ENCODE measurements around the gene CORO2A. TPM values are rescaled to one million over a fixed set of nuclear protein-coding genes. Genes with fewer than 3 reads are reported as not detected.
"Not testable (repeated sequence)": the region's sequence is repeated elsewhere in the genome, so short reads cannot be mapped to it uniquely, and the experiment has no call there.

CORO2A gene
- total RNA-seq, 1 donor from 2014 or later = 5.5 TPM

DNA sequence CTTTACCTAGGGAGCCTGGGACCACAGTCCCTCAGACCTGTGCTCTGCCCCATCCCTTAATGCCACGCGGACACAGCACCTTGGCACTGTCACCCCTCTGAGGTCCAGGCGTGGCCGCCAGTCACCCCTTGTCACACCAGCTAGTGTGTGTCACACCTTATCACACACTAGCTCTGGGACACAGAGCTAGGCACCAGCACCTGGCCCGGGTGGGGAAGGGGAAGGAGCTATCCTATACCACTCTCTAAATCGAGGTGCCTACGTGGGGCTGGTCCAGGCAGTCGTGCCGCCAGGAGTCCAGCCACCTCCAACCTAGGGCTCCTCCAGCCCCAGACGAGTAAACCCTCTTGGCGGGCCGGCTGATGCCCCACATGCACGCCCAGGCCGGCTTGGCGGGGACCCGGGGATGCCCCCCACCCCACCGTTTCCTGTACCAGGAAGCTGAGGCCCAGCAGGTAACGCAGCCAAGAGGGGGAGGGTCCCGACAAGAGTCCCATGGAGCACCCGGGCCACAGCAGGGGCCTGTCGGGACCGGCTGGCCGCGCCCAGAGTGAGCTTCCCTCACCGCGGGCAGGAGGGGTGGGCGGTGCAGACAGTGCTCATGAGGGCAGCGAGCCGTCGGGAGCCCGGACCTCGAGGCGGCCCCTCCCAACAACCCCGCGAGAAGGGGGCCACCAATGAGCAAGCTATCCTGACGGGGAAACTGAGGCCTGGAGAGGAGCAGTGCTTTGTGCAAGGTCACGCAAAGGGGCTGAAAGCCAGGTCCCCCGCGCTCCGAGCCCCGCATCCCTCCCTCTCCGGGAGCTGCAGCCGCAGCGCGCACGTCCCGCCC lies 550 bp downstream of the CORO2A start:
- no peak for DNase-seq (ENCODE audit: low read depth)

DNA sequence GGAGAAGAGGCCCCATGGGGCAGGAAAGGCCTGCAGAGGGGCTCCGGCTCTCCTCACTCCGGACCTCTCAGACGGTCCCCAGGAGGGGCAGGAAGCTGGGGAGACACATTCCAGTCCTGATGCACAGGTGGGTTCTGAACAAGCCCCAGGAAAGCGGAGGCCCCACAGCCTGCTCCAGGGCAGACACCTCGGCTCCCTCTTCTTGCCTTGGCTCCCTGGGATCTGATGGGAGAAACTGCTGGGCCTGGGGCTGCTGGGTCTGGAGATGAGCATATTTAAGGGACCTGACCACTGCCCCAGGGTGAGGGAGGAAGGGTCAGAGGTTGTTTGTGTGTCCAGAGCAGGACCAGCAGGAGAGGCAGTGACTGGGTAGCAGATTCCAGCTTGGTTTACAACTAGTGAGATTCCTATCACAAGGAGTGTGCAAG lies 1.2 kb downstream of the CORO2A start:
- DNase-seq (ENCODE audit: low read depth) = no peak

DNA sequence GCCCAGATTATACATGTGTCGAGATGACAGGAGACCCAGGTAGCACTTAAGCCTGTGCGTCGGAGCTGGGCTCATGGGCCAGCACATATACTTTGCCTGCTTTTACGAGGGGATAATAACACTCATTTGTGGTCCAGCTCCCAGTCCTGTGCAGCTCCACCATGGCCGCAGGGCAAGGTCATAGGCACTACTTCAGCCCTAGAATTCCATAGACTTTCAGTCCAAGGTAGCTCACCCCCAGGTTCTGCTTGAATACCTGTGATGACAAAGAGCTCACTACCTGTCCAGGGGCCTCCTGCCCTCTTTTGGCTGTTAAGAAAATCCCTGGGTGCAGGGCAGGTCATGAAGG lies 1.7 kb downstream of the CORO2A start:
- DNase-seq (ENCODE audit: low read depth) = no peak

DNA sequence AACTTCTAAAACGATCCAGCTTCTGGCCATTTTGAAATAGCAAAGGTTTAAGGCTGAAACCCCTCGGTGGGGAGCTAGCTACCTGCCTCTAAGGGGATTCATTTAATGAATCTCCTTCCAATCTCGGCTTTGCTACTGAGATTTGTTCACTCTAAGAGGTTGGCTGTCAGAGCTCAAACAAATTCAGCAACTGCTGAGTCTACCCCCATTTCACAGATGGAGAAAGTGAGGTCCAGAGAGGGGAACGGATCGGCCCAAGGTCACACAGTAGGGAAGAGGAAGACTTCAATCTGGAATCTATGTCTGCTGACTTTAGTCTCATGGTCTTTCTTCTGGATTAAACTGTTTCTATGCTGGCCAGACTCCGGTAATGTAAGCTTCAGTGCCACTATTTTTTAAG lies 3.0 kb downstream of the CORO2A start:
- no peak for DNase-seq (ENCODE audit: low read depth)

DNA sequence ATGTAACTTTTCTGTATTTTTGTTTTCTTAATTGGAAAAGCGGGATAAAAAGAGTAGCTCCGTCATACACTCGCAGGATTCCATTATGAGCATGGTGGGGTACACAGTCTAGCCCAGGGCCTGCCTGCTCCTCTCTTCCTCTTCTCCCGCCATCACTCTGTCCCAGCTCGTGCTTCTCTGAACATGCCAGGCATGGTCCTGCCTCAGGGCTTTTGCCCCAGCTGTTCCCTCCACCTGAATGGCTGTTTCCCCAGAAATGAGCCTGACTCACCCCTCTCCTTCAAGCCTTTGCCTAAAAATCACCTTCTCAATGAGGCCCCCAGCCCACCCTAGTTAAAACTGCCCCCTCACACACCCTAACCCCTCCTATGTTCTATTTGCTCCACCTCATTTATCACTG lies 4.5 kb downstream of the CORO2A start:
- DNase-seq (ENCODE audit: low read depth) = no peak

DNA sequence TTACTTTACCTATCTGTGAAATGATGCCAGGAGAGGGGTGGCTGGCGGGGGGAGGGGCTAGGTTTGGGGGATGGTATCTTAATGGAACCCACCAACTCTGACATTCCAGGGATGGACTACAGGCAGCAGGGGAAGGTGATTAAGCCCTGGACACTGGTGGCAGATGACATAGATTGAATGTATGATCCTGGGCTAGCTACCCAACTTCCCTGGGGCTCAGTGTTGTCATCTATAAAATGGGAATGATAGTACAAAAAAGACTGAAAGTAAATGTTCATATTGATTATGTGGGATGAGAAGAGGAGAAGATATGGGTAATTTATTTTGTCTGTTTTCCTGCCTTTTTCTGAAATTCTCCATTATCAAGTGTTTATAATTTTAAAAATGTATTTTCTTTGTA lies 6.2 kb downstream of the CORO2A start:
- no peak for DNase-seq (ENCODE audit: low read depth)

DNA sequence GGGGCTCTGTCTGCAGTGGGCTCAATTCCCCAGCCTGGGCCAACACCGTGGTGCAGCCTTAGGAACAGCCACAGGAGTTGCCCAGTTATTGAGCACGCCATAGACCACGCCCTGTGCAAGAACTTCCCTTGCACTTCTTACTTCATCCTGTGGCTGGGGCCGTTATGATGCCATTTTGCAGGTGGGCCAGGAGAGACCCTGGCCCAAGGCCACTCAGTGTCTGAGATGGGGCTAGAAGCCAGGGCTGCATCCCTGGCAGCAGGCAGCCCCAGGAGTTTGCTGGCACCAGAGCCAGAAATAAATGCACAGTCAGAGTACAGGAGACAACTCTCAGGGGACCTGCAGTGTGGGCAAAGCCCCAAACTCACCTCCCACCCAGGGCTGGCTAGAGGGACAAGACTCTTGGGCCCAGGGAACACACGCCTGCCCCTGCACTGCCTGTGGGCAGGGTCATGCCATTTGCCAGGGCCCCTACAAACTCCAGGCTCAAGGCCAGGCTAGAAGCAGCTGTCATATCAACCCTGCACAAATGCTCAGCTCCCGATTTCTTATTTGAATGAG lies 6.7 kb downstream of the CORO2A start:
- DNase-seq (ENCODE audit: low read depth) = no peak

DNA sequence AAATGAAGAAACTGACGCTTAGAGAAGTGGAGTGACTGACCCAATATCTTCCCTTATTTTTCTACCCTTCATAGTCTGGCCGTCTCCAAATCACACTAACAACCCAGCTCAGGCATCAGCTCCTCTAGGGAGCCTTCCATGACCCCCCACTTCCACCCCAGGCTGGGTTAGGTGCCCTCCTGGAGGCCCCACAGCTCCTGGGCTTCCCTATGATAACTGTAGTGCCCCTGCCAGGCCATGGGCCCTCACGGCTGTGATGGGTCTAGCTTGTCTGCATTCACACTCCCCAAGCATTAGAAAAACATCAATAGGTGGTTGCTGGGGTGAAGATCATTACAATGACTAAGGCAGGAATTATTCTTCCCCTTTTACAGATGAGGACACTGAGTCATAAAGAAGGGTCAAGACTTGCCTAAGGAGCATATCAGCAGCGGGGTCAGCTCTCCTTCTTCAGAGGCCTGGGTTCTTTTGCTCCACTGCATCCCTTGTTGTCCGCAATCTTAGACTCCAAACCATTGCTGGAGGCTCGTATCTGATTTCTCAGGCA lies 7.3 kb downstream of the CORO2A start:
- no peak for DNase-seq (ENCODE audit: low read depth)

DNA sequence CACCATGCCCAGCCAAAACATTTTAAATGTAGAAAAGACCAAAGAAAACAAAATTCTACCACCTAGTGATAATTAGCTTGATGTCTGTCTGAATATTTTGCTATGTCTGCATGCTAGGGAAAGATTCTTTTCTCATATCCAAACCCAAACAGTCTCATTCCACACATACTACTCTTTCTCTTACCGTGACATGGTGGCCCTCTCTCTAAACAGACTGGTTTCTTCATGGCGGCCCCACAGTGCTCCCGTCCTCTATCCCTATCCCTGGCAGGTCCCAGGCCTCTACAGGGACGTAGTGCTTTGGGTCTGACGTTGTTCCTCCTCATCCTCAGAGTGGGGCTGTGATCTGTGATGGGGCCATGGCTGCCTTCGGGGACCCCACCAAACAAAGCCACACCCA lies 8.1 kb downstream of the CORO2A start:
- DNase-seq (ENCODE audit: low read depth) = no peak

DNA sequence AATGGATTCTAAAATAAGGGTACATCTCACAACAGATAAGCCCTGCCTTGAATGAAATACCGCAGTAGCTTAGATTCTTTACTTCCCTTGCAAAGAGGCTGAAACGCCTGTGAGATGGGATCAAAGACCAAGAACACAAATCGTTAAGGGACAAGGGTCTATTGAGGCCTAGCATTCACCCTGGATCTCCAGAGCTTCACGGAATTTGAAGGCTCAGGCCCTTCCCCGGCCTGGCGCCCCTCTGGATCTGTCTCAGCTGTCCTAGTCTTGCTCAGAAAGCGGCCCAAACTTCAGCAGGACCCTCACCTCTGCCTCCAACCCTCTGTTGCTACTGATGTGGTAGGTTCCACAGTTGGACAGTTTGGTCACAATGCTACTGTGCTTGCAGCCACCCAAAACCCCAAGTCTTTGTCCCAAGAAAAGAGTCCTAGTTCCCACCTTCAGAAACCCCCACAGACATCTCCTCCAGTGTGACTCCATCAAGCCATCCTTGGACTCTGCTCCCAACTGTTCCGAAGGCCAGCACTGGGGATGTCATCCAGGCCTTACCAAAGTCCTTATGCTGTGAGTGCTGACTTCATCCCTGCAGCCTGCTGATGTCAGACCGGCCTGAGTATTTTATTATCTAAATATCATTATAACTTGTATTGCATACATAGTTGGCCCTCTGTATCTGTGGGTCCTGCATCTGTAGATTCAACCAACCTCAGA lies 9.4 kb downstream of the CORO2A start:
- no peak for DNase-seq (ENCODE audit: low read depth)

DNA sequence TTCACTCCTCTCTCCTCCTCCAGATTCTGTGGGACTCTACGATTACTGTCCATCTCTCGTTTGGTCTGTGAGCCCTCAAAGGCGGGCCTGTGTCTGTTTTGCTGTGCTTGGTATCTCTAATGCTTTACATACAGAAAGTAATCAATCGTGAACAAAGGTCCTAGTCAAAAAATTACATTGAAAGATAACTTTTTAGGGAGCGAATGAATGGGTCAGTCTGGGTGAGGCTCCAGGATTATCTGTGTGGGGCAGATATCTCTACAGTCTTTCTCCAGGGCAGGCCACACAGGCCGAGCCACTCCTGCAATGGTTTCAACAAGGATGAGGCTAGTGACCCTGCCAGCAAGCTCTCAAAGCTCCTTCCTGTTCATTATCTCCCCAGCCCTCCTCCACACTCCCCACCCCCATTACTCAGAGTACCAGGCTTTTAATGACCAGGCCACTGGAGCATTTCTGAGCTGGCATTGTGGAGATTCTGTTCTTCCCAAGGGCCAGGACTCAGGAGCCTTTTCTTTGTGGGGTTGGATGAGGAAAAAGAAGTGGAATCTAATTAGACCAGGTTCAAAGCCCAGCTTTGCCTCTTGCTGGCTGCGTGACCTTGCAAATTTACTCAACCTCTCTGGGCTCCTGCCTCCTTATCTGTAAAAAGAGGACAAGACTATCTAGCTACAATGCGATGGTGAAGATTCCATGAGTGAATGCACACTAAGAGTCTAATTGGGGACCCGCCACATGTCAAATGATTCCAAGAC lies 10.2 kb downstream of the CORO2A start:
- DNase-seq (ENCODE audit: low read depth) = no peak

DNA sequence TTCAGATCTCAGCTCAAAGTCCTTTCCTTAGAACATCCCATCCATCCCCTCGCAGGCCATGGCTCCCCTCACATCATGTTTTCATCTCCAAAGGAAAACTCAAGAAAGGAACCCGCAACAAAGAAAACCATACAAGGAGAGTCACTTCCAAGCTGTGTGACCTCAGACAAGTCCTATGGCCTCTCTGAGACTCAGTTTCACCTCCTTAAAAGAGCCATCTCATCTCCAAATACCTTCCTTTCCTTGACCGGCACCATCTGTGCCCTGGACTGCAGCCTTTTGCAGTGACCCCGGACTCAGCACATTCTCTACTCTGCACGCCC lies 10.7 kb downstream of the CORO2A start:
- no peak for DNase-seq (ENCODE audit: low read depth)

DNA sequence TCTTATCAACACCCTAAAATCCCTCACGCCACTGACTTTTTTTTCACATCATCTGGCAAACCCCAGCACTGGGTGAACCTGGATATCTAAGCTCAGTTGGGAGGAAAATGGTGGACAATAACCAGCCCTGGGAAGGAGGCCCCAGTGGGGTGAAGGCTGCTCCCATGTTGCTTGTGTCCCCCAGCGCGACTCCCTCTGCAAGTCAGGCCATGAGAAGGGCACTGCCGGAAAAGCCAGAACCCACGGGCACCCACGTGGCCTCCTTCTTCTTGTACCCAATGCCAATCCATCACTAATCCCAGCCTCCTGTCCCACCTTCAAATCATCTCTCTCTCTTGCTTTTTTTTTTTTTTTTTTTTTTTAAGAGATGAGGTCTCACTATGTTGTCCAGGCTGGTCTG lies 11.4 kb downstream of the CORO2A start:
- DNase-seq (ENCODE audit: low read depth) = no peak

DNA sequence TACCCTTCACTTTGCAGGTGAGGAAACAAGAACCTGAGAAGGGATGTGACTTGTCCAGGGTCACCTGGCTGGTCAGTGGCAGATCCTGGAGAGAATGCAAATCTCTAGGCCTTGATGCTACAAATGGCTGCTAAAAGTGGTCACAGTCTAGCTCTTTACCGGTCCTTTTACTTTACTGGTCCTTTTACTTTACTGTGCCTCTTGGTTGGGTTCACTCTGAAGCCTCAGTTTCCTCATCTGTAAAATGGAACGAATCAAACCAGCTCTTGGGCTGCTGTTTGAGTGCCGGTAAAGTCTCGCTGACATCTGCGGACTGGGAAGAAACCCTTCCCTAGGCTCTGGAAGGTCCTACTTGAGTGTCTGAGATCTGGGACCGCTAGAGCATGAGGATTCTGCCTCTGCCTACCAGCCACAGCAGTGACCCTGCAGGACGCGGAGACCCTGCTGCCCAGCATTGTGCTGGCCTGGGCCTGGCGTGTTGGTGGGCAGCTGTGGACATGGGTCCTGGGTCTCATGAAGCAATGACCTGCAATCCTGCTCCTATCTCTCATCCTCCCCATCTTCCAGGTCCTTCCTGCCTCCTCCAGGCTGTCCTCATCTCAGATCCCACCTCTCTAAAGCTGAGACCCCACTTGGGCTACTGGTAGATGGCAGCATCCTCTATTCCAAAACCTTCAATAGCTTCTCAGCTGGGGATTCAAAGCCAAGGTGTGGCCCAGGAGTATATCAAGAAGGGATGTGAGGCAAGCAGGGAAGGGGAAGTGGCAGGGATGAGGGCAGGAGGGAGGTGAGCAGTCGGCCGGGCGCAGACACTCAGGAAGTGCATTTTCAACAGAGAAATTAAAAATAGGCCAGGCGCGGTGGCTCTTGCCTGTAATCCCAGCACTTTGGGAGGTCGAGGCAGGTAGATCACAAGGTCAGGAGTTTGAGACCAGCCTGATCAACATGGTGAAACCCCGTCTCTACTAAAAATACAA lies 13.3 kb downstream of the CORO2A start:
- no peak for DNase-seq (ENCODE audit: low read depth)

DNA sequence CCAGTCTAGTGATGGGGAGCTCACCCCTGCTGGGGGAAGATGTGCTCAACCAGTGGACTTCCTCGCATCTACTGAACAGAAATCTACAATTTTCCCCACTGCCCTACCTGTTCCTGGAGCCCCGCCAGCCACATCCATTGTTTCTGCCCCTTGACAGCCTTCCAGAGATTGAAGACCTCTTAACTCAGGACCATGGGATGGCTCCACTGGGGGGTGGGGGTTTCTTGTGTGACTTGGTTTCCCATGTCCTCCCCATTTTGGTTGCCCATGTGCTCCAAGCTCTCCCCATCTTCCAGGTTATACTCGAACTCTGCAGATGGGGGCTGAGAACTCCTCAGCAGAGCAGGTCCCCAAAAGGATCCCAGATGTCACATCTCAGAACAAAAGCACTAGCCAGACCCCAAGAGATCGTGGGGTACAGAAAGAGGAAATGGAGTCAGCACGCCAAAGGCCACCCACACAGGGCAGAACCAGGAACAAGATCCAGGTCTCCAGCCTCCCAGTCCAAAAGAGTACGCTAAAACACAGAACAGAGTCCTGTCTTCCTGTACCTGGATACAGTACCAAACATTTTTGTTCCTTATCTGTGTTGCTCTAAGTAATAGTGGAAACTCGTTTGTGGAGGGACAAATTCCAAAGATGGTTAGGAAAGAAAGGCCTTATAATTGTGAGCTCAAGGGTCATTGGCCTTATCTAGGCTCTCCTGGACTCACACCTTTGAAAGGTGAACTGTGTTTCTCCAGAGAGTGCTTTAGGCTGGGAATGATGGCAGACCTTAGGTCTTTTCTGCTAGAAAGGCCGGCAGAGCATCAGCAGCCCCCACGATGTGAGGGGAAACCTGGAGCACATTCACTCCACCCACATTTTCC lies 15.8 kb downstream of the CORO2A start:
- no peak for DNase-seq (ENCODE audit: low read depth)

DNA sequence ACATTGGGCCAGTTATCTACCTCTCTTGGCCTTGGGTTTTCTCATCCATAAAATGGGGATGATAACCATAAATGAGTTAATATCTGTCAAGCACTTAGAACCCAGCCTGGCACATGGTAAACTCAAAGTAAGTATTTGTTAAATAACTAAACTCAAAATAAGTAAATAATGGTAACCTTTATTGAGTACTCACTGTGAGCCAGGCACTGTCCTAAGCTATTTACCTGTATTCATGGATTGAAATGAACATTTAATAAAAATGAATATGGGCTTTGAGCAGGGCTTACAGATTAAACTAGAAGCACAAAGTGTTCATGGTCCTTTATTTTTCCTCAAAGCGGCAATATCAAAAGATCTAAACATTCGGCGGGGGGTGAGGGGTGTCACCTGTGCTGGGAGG lies 16.7 kb downstream of the CORO2A start:
- no peak for DNase-seq (ENCODE audit: low read depth)

DNA sequence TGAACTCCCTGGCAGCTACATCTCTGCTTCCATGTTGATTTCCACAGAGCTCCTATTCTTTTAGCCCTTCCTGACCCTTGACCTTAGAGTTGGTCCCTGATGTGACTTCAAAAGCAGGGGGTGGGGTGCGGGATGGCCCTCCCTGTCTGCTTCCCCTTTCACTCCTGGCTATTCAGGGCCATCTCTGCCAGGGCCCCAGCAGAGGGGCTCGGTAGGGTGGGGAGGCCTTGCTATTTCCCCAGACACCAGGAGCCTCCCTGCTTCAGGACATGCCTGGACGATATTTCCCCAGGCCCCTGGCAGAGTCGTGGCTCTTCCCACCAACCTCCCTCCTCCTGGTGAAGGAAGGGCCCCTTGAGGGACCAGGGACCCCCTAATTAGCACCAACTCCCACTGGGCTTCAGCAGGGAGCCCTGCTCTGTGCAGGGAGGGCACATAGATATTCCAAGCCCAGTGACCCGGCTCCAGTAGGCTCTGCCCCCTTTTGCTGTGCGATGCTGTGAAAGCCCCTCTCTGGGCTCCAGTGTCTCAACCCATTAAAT lies 17.3 kb downstream of the CORO2A start:
- DNase-seq (ENCODE audit: low read depth) = no peak

DNA sequence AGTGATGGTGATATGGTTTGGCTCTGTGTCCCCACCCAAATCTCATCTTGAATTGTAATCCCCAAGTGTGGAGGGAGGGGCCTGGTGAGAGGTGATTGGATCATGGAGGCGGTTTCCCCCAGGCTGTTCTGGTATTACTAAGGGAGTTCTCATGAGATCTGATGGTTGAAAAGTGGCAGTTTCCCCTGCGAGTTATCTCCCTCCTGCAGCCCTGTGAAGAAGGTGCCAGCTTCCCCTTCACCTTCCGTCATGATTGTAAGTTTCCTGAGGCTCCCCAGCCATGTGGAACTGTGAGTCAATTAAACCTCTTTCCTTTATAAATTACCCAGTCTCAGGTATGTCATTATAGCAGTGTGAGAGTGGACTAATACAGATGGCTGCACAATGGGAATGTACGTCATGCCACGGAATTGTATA lies 17.9 kb downstream of the CORO2A start:
- not testable (repeated sequence) for DNase-seq (ENCODE audit: low read depth)

DNA sequence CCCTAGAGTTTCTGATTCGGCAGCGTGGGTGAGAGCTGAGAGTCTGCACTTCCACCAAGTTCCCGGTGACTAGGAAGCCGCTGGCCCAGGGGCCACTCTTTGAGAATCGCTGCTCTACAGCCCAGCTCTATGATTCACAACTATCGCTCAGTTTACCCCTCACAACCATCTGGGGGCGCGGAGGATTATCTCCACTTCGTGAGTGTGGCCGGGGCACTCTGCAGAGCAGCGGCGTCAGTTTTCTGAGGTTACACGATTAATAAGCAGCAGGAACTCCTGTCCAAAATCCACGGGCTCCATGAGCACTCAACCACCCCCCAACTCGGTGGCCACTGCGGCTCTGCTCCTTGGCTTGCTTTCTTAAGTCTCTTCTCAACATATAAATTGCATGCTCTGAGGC lies 19.3 kb downstream of the CORO2A start:
- no peak for DNase-seq (ENCODE audit: low read depth)

DNA sequence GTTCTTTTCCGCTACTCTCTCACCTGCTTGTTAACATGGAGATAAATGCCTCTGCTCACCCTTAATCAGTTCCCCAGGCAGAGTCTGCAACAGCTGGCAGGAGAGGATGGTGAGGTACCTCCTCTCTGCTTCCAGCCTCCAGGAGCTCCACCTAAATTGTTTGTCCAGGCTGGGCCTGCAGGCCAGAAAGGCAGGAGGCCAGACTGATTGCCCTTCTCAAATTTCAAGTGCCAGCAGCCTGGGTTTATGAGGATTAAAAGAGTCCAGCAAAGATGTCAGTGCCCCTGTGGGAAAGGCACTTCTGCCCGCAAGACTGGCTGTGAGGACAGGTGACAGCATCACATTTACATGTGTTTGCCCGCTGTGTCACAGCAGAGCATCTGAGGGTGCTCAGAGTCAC lies 19.8 kb downstream of the CORO2A start:
- DNase-seq (ENCODE audit: low read depth) = no peak

All from renal cortical epithelial cell (primary cell).